ENCODE data around the gene DCTN3. TPM values are rescaled to one million over a fixed set of nuclear protein-coding genes. Genes with fewer than 3 reads are reported as not detected.
A peak's percentile ranks its signal among the peaks of the same experiment; 100 is the strongest.

Gene DCTN3
- total and polyA plus RNA-seq, 9 of the 15 experiments (the other 6 are each of a cell fraction or from before 2014, with no cell fraction given): 11.0 to 51.0 (median 41.9) TPM

- TF ChIP-seq, protein P1, sequence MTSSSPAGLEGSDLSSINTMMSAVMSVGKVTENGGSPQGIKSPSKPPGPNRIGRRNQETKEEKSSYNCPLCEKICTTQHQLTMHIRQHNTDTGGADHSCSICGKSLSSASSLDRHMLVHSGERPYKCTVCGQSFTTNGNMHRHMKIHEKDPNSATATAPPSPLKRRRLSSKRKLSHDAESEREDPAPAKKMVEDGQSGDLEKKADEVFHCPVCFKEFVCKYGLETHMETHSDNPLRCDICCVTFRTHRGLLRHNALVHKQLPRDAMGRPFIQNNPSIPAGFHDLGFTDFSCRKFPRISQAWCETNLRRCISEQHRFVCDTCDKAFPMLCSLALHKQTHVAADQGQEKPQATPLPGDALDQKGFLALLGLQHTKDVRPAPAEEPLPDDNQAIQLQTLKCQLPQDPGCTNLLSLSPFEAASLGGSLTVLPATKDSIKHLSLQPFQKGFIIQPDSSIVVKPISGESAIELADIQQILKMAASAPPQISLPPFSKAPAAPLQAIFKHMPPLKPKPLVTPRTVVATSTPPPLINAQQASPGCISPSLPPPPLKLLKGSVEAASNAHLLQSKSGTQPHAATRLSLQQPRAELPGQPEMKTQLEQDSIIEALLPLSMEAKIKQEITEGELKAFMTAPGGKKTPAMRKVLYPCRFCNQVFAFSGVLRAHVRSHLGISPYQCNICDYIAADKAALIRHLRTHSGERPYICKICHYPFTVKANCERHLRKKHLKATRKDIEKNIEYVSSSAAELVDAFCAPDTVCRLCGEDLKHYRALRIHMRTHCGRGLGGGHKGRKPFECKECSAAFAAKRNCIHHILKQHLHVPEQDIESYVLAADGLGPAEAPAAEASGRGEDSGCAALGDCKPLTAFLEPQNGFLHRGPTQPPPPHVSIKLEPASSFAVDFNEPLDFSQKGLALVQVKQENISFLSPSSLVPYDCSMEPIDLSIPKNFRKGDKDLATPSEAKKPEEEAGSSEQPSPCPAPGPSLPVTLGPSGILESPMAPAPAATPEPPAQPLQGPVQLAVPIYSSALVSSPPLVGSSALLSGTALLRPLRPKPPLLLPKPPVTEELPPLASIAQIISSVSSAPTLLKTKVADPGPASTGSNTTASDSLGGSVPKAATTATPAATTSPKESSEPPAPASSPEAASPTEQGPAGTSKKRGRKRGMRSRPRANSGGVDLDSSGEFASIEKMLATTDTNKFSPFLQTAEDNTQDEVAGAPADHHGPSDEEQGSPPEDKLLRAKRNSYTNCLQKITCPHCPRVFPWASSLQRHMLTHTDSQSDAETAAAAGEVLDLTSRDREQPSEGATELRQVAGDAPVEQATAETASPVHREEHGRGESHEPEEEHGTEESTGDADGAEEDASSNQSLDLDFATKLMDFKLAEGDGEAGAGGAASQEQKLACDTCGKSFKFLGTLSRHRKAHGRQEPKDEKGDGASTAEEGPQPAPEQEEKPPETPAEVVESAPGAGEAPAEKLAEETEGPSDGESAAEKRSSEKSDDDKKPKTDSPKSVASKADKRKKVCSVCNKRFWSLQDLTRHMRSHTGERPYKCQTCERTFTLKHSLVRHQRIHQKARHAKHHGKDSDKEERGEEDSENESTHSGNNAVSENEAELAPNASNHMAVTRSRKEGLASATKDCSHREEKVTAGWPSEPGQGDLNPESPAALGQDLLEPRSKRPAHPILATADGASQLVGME (CRISPR knock-in tag; IDR thresholded peaks at IDR 0.05): no peak
- TF ChIP-seq SMC3 (conservative IDR thresholded peaks at IDR 0.05; ENCODE audit: insufficient read depth, low read depth, low read length) (no peak), MLLT1 (IDR thresholded peaks at IDR 0.05) (peak; percentile 28 to 38; a peak in 1 of 4 replicates), DDX20 (tag; IDR thresholded peaks at IDR 0.05; ENCODE audit: low read depth) (no peak), MAFF (IDR thresholded peaks at IDR 0.05; ENCODE audit: low read length) (no peak), ZNF584 (CRISPR knock-in tag; IDR thresholded peaks at IDR 0.05; ENCODE audit: low read depth) (no peak), HMBOX1 (IDR thresholded peaks at IDR 0.05) (no peak), CTBP1 (IDR thresholded peaks at IDR 0.05; ENCODE audit: borderline replicate concordance) (peak; percentile 67)
- TF ChIP-seq, protein P2, sequence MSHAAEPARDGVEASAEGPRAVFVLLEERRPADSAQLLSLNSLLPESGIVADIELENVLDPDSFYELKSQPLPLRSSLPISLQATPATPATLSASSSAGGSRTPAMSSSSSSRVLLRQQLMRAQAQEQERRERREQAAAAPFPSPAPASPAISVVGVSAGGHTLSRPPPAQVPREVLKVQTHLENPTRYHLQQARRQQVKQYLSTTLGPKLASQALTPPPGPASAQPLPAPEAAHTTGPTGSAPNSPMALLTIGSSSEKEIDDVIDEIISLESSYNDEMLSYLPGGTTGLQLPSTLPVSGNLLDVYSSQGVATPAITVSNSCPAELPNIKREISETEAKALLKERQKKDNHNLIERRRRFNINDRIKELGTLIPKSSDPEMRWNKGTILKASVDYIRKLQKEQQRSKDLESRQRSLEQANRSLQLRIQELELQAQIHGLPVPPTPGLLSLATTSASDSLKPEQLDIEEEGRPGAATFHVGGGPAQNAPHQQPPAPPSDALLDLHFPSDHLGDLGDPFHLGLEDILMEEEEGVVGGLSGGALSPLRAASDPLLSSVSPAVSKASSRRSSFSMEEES (CRISPR knock-in tag; IDR thresholded peaks at IDR 0.05): no peak
- TF ChIP-seq, protein P3, sequence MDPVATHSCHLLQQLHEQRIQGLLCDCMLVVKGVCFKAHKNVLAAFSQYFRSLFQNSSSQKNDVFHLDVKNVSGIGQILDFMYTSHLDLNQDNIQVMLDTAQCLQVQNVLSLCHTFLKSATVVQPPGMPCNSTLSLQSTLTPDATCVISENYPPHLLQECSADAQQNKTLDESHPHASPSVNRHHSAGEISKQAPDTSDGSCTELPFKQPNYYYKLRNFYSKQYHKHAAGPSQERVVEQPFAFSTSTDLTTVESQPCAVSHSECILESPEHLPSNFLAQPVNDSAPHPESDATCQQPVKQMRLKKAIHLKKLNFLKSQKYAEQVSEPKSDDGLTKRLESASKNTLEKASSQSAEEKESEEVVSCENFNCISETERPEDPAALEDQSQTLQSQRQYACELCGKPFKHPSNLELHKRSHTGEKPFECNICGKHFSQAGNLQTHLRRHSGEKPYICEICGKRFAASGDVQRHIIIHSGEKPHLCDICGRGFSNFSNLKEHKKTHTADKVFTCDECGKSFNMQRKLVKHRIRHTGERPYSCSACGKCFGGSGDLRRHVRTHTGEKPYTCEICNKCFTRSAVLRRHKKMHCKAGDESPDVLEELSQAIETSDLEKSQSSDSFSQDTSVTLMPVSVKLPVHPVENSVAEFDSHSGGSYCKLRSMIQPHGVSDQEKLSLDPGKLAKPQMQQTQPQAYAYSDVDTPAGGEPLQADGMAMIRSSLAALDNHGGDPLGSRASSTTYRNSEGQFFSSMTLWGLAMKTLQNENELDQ (CRISPR knock-in tag; IDR thresholded peaks at IDR 0.05; ENCODE audit: borderline replicate concordance): no peak
- TF ChIP-seq, protein P4, sequence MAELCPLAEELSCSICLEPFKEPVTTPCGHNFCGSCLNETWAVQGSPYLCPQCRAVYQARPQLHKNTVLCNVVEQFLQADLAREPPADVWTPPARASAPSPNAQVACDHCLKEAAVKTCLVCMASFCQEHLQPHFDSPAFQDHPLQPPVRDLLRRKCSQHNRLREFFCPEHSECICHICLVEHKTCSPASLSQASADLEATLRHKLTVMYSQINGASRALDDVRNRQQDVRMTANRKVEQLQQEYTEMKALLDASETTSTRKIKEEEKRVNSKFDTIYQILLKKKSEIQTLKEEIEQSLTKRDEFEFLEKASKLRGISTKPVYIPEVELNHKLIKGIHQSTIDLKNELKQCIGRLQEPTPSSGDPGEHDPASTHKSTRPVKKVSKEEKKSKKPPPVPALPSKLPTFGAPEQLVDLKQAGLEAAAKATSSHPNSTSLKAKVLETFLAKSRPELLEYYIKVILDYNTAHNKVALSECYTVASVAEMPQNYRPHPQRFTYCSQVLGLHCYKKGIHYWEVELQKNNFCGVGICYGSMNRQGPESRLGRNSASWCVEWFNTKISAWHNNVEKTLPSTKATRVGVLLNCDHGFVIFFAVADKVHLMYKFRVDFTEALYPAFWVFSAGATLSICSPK (IDR thresholded peaks at IDR 0.05; ENCODE audit: borderline replicate concordance): no peak
These were observed 31.7 kb upstream of the DCTN3 start, which contains the start of gene IL11RA (continued) for GRCh38 chr9:34651876-34652601.

Data from K562 (cell line).